ENCODE results near the gene PRL. TPM values are rescaled to one million over a fixed set of nuclear protein-coding genes. Genes with fewer than 3 reads are reported as not detected.

PRL gene
- total and polyA plus RNA-seq, 2 of the 8 experiments (the other 6 are each of a cell fraction or from before 2014, with no cell fraction given) = not detected

DNA sequence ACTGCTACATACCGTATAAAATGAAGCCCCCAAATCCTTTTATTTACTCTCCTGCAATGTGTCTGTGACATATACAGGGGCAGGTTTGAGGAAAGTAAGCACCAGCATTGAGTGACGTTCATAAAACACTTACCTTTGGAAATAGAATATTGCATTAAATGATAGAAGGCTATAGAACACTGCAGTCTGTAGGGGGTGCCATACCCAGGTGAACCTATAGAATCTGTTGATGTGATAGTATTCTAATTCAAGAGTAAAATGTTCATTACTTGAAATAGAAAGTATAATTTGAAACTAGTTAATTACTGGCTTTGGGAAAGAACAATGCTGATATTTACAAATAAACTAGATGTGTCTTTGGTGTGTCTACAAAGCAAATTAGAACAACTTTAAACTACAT, 47.0 kb upstream of the PRL start:
- no peak overlapping the region for H3K18ac ChIP-seq (ENCODE audit: extremely low read depth, low read length)
- 77% methylated on average over 2 of the region's 2 CpGs; no CpG with 5 or more reads in 1 of the 2 experiments for WGBS, 2 experiments (ENCODE audit: extremely low coverage in 1 of 2, insufficient coverage in 1 of 2, insufficient read length in 1 of 2, insufficient replicate concordance in 2 of 2, low coverage in 1 of 2, low lambda C conversion rate in 2 of 2, missing lambda C conversion rate in 1 of 2)

More for the DNA sequence above, 47.0 kb upstream of the PRL start:
- H2BK12ac ChIP-seq (ENCODE audit: low read depth, low read length) = no peak overlapping the region
- no peak overlapping the region for H2AFZ ChIP-seq (ENCODE audit: low read length)
- CTCF ChIA-PET (ENCODE audit: partially characterized antibody) = interaction anchor here (1.1 to 2.0 kb wide), 5 partner anchors 9 to 393 kb away, joined by 3 to 8 read pairs (median 3); no protein-coding TSS in a partner anchor
- H2BK120ac ChIP-seq (replicated peaks; ENCODE audit: low read depth, low read length) = no peak overlapping the region
- no peaks in the 10 kb centered on the region; a peak in 1 of 4 replicates for H3K9me3 ChIP-seq (ENCODE audit: insufficient read depth in 2 of 2, low read depth in 1 of 2, low read length in 1 of 2)
- no peaks in the 10 kb centered on the region for H3K23me2 ChIP-seq (ENCODE audit: low read depth, low read length)
- H2BK20ac ChIP-seq (ENCODE audit: low read length) = no peak overlapping the region
- no peaks in the 10 kb centered on the region for H3K36me3 ChIP-seq (ENCODE audit: control insufficient read depth in 2 of 4, insufficient read depth in 4 of 4, low read length in 3 of 4)
- DNase-seq (ENCODE audit: low read depth in 1 of 2, low spot score in 2 of 2) (no peak), FAIRE-seq (no peak)
- POLR2A ChIA-PET (ENCODE audit: partially characterized antibody) = no interaction called here
- no peak overlapping the region for H2AK5ac ChIP-seq (ENCODE audit: low read depth, low read length)
- H3K9ac ChIP-seq (replicated peaks in 1 of 4; ENCODE audit: extremely low read depth in 1 of 4, low read depth in 3 of 4, low read length in 3 of 4) = no peak overlapping the region
- H3K4me2 ChIP-seq (ENCODE audit: insufficient read depth in 1 of 2, low read depth in 2 of 2, low read length in 2 of 2) = no peak overlapping the region
- no peak overlapping the region for H3K14ac ChIP-seq (ENCODE audit: insufficient read length)
- H4K91ac ChIP-seq (replicated peaks; ENCODE audit: insufficient read length, low read length) = no peak overlapping the region
- no peaks in the 10 kb centered on the region for H3K79me2 ChIP-seq (ENCODE audit: control insufficient read depth in 1 of 2, insufficient read depth in 2 of 2, low read length in 2 of 2)
- no peaks in the 10 kb centered on the region for H3K79me1 ChIP-seq (ENCODE audit: low read depth, low read length)
- H3K23ac ChIP-seq (ENCODE audit: insufficient read length) = no peak overlapping the region
- no peaks in the 10 kb centered on the region for H3K4me1 ChIP-seq (replicated peaks in 1 of 4; ENCODE audit: control insufficient read depth in 3 of 4, insufficient read depth in 4 of 4, low read length in 3 of 4)
- no peak overlapping the region for H3K4me3 ChIP-seq (ENCODE audit: extremely low read depth in 1 of 4, insufficient read depth in 2 of 4, low read depth in 3 of 4, low read length in 4 of 4)
- H4K8ac ChIP-seq (ENCODE audit: extremely low read depth, insufficient read depth, low read length) = no peak overlapping the region
- no peak overlapping the region for H2BK15ac ChIP-seq (ENCODE audit: low read length)
- no peak overlapping the region for H3K56ac ChIP-seq (replicated peaks; ENCODE audit: insufficient read length, low read depth, low read length)
- H4K5ac ChIP-seq (ENCODE audit: insufficient read length, low read depth, low read length) = no peak overlapping the region
- H4K20me1 ChIP-seq (replicated peaks in 1 of 2; ENCODE audit: control insufficient read depth in 1 of 2, insufficient read depth in 2 of 2, low read length in 2 of 2) = no peaks in the 10 kb centered on the region
- no peak overlapping the region for H3K4ac ChIP-seq (replicated peaks; ENCODE audit: insufficient read length, low read depth, low read length)
- H2BK5ac ChIP-seq (ENCODE audit: low read depth, low read length) = no peak overlapping the region
- no peak overlapping the region for H3K27ac ChIP-seq (ENCODE audit: low read depth, low read length)
- no peaks in the 10 kb centered on the region for H3K27me3 ChIP-seq (replicated peaks in 1 of 4; ENCODE audit: control insufficient read depth in 3 of 4, extremely low read depth in 1 of 4, insufficient read depth in 3 of 4, low read length in 3 of 4)
